GM23338 (cell line): Measurements from ENCODE around the gene CD247.

Experiments
- CTCF ChIP-seq, 2 experiments: fragments of 200-600 bp in 1 of 2; sonication (generic) in 1 of 2; conservative IDR thresholded peaks; 2 replicates each; pipeline versions ENCODE4 v1.5.1 to v1.6.1; 2016 to 2017; ENCODE audit warnings: antibody characterized with exemption in 2 of 2, low read depth in 2 of 2, mild to moderate bottlenecking in 2 of 2, moderate library complexity in 1 of 2
- EZH2 ChIP-seq: fragments of 200-600 bp; sonication (generic); IDR thresholded peaks from one replicate; pipeline ENCODE4 v1.8.0; 2017; ENCODE audit warnings: antibody characterized with exemption, mild to moderate bottlenecking, low read depth; ENCODE audit not compliant: unreplicated experiment

DNA sequence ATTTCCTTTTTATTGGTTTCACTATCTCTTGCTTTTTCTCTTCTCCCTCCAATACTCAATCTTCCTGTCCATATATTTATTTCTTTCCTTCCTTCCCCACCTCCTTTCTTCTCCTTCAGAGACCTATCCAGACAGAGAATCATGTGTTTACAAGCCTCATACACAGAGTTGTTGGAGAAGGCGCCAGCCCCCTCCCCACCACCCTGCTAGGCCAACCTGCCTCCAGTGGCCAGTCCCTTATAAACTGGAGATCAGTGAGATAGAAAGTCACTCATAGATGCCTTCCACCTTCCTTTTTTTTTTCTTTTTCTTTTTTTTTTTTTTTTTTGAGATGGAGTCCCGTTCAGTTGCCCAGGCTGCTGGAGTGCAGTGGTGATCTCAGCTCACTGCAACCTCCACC, 53.3 kb downstream of the CD247 start:
- TF ChIP-seq EZH2: no peak
- no peak for TF ChIP-seq CTCF (conservative IDR thresholded peaks at IDR 0.05; ENCODE audit: low read depth in 2 of 2)
